H1 (cell line): ENCODE results near the gene CAPN14. TPM values are rescaled to one million over a fixed set of nuclear protein-coding genes. Genes with fewer than 3 reads are reported as not detected.

Experiments used
- CHD2 ChIP-seq: IDR thresholded peaks from 2 replicates; pipeline ENCODE4 v1.6.1; 2012; ENCODE audit warnings: low read length, improper control_type of control experiment
- HDAC6 ChIP-seq: IDR thresholded peaks from one replicate; pipeline ENCODE4 v1.7.1; 2012; ENCODE audit warnings: low read depth, mild to moderate bottlenecking, inconsistent platforms, low read length, moderate library complexity
- KDM1A ChIP-seq: fragments of 200-600, 300-600 bp; sonication (generic); IDR thresholded peaks from 2 replicates; pipeline ENCODE4 v1.7.1; 2016; ENCODE audit warnings: mild to moderate bottlenecking, low read length, borderline replicate concordance
- PHF8 ChIP-seq: fragments of 200-600 bp; sonication (generic); conservative IDR thresholded peaks from 2 replicates; pipeline ENCODE4 v1.7.1; 2012; ENCODE audit warnings: low read depth, mild to moderate bottlenecking, inconsistent platforms, low read length, moderate library complexity
- SIN3A ChIP-seq, 2 experiments: IDR thresholded peaks in 1 of 2; conservative IDR thresholded peaks in 1 of 2; 2 replicates each; pipeline ENCODE4 v1.6.1; 2011 to 2012; ENCODE audit warnings: low read length in 2 of 2, improper control_type of control experiment in 1 of 2, low read depth in 1 of 2, mild to moderate bottlenecking in 1 of 2
- ZNF274 ChIP-seq: IDR thresholded peaks from 2 replicates; pipeline ENCODE4 v1.7.0; 2012; ENCODE audit warnings: low read length, borderline replicate concordance; ENCODE audit errors: extremely low read depth
- polyA plus RNA-seq, 7 experiments: library from polyadenylated mRNA; depleted of rRNA in 3 of 7; stranded (reverse) in 5 of 7; unstranded in 2 of 7; fragments of >200 nt in 5 of 7; fragments of 200-250 nt in 2 of 7; gene quantifications; 1 replicate in 5 of 7; 2 replicates in 1 of 7; 4 replicates in 1 of 7; pipeline versions ENCODE4 v1.2.1 to v1.2.3, GENCODE V29; 2011 to 2013; ENCODE audit warnings: missing spikeins in 2 of 7, mixed read lengths in 2 of 7
- total RNA-seq: library from RNA; stranded (reverse); fragmentation: NEBNext Ultra II Directional; extraction: Animal tissue kit (Norgen Biotek cat#: 25700); gene quantifications from 2 replicates; pipeline ENCODE4 v1.2.1, GENCODE V29; 2021

The CAPN14 gene
- total and polyA plus RNA-seq, 2 of the 8 experiments (the other 6 are each of a cell fraction or from before 2014, with no cell fraction given) = 0.07 TPM; not detected in 1

- TF ChIP-seq CHD2 (no peak), KDM1A (no peak), HDAC6 (no peak), SIN3A (conservative IDR thresholded peaks at IDR 0.05 in 1 of 2, IDR thresholded peaks at IDR 0.05 in 1 of 2; ENCODE audit: low read depth in 1 of 2, low read length in 2 of 2) (no peak), ZNF274 (no peak), PHF8 (no peak)
These were observed 87.7 kb downstream of the CAPN14 start (continued) for GRCh38 chr2:31129375-31130171.
